Panc1 (cell line): ENCODE measurements around the gene COL6A2.

ENCODE experiments used
- CTCF ChIP-seq: fragments of 450-650 bp; IDR thresholded peaks from 2 replicates; pipeline ENCODE4 v1.5.1; 2017; ENCODE audit warnings: mild to moderate bottlenecking
- POLR2AphosphoS5 ChIP-seq: IDR thresholded peaks from 2 replicates; pipeline ENCODE4 v1.6.1; 2012; ENCODE audit warnings: mild to moderate bottlenecking, low read depth, low read length, moderate library complexity
- REST ChIP-seq, 2 experiments: IDR thresholded peaks; 2 replicates each; pipeline ENCODE4 v1.6.1; 2011 to 2012; ENCODE audit warnings: low read depth in 2 of 2, control low read depth in 1 of 2, low read length in 1 of 2, mild to moderate bottlenecking in 1 of 2, moderate library complexity in 1 of 2; ENCODE audit not compliant: insufficient read depth in 1 of 2
- SIN3A ChIP-seq: IDR thresholded peaks from 2 replicates; pipeline ENCODE4 v1.6.1; 2012; ENCODE audit warnings: low read depth, mild to moderate bottlenecking, low read length, moderate library complexity, borderline replicate concordance; ENCODE audit not compliant: insufficient read depth
- TCF7L2 ChIP-seq: IDR thresholded peaks from 2 replicates; pipeline ENCODE4 v1.6.1; 2011; ENCODE audit warnings: mild to moderate bottlenecking, low read depth, low read length, inconsistent platforms

- TF ChIP-seq CTCF (no peak), SIN3A (no peak), POLR2AphosphoS5 (no peak), REST (IDR thresholded peaks at IDR 0.05; ENCODE audit: insufficient read depth in 1 of 2, low read depth in 2 of 2, low read length in 1 of 2) (no peak), TCF7L2 (no peak)
Observed at GRCh38 chr21:46121286-46122221, 23.6 kb downstream of the COL6A2 start.
